GM21529 (cell line): ENCODE results near the gene PTMA.
"Not testable (repeated sequence)": the region's sequence is repeated elsewhere in the genome, so short reads cannot be mapped to it uniquely, and the experiment has no call there.

ENCODE experiments used
- ATAC-seq: cut with Tn5 transposase; IDR thresholded peaks from one replicate; pipeline ENCODE4 v1.9.1; 2021; ENCODE audit not compliant: unreplicated experiment

The PTMA gene, protein sequence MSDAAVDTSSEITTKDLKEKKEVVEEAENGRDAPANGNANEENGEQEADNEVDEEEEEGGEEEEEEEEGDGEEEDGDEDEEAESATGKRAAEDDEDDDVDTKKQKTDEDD

DNA sequence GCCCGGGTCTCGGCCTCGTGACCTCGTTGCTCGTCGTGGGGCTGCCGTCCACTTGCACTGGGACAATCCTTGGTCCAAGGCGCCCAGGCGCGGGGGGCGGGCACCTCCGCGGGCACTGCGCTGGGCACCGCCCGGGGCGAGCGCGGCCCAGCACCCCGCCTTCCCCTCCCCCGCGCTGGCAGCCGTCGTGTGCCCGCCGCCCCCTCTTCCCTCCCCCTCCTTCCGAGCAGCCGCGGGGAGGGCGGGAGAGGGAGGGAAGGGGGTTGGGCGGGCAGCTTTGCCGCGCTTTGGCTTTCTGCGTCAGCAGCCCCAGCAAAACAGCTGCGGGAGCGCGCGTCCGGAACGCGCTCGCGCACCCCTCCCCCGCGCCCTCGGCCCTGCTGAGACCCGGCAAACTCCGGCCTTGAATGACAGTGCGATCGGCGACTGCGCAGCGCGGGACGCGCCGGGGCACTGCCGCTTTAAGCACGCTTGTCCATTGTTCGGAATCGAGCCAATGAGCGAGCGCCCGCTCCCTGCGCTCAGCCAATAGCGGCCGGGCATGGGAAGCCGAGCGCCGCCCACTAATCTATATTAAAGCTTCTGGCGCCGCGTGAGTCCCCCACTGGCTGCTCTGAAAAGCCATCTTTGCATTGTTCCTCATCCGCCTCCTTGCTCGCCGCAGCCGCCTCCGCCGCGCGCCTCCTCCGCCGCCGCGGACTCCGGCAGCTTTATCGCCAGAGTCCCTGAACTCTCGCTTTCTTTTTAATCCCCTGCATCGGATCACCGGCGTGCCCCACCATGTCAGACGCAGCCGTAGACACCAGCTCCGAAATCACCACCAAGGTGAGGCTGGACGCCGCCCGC, at the start of gene PTMA:
Gene PTMA (plus strand): TSS at position 599 of the 846 bp plus-strand sequence. CDS start 182 bp downstream, at position 781.
- peak; percentile 58 for ATAC-seq

DNA sequence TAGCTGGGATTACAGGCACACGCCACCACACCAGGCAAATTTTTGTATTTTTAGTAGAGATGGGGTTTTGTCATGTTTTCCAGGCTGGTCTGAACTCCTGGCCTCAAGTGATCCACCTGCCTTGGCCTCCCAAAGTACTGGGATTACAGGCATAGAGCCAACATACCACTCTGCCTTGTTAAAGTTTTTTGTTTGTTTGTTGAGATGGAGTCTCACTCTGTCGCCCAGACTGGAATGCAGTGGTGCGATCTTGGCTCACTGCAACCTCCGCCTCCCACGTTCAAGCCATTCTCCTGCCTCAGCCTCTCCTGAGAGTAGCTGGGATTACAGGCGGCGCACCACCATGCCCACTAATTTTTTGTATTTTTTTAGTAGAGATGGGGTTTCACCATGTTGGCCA, 48.3 kb upstream of the PTMA start:
- not testable (repeated sequence) for ATAC-seq

DNA sequence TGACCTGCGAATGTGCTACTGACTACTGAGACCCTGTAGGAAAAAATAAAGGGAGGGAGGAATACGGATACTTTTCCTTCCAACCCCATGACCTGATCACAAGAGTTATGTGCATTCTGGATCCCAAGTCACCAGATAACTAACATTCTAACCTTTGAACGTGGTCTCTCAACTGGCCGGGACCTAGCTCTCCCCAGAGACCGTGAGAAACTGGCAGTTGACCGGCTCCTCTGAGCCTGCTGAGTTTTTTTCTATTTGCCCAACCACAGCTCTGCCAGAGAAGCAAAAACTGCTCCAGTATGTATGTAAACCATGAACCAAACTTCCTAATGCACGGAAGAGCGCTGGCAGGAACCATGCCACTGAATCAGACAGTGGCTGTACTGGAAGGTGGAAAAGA, 47.5 kb upstream of the PTMA start:
- no peak for ATAC-seq

DNA sequence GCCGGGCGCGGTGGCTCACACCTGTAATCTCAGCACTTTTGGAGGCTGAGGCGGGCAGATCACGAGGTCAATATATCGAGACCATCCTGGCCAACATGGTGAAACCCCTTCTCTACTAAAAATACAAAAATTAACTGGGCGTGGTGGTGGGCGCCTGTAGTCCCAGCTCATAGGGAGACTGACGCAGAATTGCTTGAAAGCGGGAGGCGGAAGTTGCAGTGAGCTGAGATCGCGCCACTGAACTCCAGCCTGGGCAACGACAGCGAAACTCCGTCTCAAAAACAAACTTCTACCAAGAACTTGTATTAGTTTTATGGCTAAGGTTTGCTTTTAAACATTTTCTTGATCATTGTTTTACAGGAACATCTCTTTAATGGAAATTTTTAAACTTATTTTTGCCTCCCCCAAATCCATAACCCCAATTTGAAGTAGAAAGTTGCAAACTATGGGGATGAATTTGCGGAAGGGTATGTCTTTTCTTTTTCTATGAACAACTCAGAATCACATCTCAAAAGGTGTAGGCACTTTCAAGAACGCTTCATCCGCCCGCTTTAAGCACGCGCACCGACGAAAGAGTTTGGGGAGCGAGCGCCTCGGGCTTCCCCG, 46.8 kb upstream of the PTMA start:
- no peak for ATAC-seq

DNA sequence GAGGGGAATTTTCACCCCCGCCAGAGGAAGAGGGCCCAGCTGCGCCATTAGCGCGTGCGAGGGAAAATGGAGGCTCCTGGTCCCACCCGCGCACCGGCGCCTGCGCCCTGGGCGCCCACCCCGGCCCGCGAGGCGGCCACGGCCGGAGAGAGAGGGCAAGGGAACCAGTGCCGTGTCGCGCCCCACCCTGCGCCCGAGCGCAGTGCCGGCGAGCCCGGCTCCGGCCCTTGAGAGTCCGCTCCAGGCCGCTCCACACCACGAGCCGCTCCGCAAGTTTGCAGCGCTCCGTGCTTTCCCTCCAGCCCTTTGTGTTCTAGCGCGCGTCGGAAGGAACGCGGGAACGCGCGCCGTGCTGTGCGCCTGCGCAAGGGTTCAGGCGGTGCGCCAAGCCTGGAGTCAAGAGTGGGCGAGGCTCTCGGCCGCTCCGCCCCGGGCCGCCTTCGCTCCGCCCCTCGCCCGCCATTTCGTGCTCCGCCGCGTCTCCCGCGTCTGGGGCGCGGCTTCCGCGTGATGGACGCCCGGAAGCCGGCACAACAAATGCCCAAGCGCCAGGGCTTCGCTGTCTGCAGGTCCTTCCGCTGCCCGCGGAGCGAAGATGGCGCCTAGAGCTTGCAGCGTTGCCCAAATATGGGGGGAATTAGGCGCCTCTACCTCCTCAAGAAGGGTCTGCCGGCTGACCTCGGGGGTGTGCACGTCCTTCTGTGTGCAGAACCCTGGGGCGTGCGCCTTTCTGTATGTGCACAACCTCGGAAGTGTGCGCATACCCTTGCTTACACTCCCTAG, 46.1 kb upstream of the PTMA start:
- peak; percentile 64 for ATAC-seq

DNA sequence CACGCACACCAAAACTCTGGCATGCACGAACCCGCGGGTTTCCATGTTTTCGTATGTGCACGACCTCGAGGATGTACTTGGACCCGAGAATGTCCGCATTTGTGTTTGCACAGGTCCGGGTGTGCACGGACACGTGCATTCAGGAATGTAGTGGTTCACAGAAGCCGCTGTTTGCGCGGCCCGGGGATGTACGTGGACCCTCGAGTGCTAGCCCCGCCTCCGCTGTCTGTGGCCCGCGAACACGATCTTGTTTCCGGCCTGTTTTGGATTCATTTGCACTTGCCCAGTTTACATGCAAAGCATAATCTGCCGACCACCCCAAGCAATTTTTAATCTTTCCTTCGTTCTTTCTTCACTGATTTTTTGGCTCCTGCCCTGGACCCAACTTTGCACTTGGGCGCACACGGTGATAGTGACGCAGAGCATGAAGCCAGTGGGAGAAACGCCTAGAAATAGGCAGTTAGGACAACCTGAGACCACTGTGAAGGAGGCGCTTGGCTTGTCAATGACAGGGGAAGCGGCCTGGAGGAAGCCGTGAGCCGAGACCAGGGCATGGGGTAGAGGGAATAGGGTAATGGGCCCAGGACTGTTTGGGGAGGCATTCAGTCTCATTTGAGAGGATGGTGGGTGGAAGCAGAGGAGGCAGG, 45.4 kb upstream of the PTMA start:
- no peak for ATAC-seq

DNA sequence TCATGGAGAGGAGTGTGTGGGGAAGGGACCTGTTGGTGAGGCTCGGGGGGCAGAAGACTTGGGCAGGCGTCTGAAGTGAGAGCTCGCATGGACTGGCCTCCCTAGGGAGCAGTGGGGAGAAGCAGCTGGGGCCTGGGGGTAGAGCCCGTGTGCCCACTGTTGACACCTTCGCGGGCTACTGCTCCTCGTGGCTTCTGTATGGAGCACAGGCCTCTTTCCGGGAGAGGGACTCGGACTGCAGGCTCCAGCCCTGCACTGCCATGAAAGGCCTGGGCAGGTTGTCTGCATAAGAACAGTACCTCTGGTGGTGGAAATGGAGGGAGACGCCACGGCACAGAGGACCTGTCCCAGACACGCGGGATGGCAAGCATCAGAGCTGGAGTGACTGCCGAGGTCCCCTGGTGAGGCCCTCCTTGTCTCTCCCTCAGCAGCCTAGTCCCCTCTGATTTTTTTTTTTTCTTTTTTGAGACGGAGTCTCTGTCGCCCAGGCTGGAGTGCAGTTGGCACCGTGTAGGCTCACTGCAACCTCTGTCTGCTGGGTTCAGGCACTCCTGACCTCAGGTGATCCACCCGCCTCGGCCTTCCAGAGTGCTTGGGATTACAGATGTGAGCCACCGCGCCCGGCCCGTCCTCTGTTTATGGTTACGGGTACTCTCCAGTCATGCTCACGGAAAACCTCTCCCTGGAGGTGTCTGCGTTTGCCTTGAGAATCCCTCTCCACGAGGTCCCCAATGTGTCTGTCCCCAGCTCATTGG, 44.7 kb upstream of the PTMA start:
- ATAC-seq: no peak

DNA sequence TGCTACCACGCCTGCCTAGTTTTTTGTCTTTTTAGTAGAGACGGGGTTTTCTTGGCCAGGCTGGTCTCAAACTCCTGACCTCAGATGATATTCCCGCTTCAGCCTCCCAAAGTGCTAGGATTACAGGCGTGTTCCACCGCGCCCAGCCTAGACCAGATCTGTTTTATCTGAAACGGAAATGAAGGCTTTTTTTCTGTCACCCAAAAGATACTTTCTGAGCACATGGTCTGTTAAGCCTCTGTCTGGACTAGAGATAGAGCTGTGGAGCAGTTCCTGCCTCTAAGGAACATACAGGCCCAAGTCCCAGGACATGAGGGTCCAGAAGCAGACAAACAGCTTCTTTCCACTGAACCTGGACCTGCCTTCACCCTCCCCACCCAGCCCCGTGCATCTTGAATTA, 43.6 kb upstream of the PTMA start:
- no peak for ATAC-seq

DNA sequence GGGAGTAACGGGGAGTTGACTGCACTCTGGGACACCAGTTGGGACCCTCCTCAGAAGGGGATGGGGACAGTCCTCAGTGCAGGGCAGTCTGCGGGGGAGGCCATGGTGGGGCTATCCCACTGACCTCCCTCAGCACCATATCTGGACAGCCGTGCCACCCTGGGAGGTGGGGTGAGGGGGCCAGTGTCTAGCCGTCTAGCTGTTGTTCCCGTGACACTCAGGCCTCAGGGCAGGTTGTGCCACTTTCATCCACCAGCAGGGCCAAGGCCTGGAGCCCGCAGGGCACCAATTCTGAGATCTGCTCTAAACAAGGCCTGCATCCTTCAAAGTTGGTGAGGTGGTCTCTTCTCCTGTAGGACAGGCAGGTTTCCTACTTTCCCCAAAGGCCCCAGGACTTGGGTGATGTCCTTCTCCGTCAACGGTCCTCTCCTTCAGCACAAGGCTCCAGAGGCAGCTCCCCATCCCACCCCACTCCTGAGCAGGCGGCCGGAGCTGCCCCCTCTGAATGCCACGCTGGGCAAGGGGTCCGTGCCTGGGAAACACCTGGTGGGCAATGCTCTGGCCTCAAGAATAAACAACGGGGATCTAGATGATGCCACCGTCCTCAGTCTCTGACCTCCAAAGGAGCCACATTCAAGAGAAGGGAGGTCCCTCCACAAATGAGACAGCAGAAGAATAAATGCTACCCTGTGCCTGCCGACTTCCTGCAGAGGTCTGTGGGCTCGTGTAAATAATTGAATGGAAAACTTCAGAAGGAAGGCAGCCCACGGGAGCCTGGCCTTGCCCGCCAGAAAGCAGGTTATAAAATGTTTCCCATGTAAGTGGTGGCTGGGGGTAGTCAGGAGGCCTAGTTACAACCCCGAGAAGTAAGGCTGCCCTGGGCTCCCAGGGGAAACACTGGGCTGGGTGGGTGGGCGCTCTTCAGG, 42.8 kb upstream of the PTMA start:
- ATAC-seq: no peak

DNA sequence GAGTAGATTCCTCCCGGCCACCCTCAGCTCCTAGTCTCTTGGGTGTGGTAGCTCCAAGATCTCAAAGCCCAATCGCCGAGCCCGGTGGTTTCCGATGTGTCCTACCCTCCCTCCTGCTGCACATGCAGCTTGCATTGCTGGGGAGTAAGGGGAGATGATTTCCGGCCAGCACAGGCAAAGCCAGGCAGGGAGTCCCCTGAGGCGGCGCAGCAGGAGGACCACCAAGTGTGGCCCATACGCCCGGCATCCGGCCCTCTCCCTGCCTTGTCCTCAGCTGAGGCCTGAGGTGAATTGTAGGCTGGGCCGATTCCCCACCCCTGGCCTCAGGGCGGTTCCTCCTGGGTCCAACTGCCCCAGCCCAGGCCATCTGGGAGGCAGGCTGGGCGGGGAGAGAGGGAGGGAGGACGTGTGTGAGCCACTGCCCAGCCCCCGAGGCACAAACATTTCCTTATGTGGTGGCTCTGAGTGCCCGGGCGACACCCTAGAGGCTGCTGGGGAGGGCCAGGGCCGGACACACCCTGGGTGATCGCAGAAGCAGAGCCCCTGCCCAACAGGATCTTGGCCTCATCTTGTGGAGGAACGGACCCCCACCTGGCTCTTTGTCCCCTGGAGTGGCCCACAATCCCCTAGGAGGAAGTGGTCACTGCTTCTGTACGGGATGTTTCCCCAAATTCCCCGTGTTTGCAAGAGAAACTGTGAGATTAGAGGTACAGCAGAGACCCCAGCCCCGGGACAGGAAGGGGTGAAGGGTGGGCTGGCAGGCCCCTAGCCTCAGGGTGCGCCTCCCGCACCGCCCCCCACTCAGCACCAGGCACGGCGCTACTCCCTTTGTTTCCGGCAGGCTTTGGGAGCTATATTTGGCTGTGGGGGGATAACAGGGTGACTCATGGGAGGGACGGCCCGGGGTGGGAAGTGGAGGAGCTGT, 41.9 kb upstream of the PTMA start:
- ATAC-seq: peak; percentile 50

DNA sequence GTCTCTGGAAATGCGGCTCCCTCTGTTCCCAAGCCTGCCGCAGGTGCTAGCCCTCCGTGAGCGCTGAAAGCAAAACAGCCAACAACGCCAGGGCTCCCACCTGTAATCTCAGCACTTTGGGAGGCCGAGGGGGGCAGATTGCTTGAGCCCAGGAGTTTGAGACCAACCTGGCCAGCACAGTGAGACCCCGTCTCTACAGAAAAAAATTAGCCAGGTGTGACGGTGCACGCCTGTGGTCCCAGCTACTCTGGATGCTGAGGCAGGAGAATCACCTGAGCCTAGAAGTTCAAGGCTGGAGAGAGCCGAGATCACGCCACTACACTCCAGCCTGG, 41.3 kb upstream of the PTMA start:
- no peak for ATAC-seq

DNA sequence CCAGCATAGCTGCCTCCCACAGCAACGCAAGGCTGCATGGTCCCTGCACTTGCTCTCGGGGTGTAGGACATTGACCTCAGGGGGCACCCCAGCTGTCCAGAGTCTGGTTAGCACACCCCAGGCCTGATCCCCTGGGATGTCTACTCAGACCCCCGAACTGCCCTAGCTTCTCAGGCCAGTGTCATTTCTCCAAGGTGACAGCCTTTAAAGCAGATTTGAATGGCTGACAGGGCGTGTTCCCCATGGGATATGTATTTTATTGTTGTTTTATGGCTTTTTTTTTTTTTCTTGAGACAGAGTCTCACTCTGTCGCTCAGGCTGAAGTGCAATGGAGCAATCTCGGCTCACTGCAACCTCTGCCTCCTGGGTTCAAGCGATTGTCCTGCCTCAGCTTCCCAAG, 40.8 kb upstream of the PTMA start:
- no peak for ATAC-seq

DNA sequence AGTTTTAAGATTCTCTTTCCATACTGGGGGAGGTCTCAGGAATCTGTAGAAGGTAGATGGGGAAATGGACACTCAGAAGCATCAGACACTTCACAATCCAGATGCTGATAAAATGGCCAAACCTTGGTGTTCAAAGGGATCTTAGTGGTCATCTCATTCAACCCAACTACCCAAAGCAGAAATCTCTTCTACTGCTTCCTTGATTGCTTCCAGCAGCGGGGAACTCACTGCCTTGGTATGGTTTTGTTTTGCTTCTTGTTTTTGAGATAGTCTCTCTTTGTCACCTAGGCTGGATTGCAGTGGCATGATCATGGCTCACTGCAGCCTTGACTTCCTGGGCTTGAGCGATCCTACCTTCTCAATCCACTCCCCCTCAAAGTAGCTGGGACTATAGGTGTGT, 39.3 kb upstream of the PTMA start:
- no peak for ATAC-seq

DNA sequence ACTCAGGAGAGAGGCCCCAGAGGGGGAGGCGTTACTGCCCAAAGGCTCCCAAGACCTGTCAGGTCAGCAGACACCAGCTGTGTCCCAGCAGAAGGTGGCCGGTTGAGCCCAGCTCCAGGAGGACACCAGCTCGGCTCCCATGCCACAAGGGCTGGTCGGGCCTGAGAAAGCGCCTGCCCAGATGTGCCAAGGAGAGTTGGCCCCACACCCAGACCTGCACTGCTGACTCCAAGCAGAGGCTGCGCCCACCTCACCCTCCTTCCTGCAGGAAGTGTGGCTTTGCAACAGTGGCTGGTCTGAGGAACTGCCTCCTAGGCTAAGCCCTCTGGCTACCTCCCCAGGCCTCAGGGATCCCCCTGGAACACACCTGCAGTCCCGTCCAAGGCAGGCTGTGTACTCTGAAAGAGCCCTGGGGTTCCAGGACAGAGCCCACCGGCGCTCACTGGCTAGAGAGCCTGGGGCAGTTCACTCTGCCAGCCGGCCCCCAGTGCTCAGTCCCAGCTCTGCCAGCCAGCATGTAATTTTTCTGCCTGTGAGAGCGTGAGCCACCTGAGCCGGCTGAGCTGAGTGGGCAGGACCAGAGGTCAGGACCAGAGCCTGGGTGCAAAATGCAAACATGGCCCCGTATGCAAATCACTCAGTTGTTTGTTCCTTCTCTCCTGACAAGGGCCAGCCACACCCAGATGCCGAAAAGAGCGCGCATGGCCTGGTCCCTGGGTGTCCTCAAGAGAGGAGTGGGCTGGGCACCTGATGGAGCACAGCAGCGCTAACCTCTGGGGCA, 36.9 kb upstream of the PTMA start:
- ATAC-seq: peak; percentile 49

DNA sequence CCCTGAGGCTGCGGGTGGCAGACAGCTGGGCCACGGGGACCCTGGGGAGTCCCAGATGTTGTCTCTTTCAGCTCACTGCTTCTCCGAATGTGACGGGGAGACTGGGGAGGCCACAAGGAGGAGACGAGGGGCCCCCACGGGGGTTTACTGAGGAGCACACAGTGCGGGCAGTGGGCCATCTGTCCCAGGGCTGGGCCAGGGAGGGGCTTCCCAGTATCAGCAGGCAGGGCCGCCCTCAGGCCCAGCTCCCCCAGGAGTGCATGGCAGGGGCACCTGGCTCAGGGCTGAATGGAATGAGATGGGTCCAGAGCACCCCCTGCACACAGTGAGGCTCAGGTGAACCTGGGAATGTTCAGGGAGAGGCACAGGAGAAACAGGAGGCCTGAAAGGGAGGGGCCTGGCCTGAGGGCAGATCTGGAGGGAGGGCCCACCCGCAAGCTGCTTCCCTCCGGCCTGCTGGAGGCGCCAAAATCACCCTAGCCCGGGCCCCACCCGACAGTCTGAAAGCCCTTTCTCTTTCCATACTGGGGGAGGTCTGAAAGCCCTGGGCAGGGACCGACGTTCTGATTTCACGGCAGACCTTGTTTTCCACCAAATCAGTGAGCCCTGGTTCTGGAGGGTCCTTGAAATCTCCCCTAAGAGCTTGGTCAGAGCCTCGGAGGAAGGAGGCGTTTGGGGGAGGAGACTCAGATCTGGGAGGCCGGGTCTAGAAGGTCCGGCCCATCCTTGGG, 35.5 kb upstream of the PTMA start:
- peak; percentile 45 for ATAC-seq

DNA sequence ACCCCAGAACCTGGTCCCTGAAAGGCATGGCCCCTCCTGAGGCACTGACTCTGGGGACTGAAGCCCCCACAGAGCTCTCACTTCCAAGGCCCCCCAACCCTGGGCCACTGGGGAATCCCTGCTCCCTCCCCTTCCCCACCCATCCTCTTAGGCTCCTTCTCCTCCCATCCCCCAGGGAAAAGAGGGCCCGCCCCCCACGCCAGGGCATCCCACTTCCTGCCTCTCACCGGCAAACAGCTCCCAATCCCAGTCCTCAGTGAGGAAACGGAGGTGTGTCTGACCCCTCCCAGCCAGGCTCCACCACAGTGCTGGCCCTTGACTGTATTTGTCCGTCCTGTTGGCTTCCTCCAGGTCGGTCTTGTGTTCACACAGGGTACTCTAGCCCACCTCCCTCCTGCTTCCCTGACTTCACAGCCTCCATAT, 35.0 kb upstream of the PTMA start:
- no peak for ATAC-seq
